ENCODE results near the gene GFOD1. TPM values are rescaled to one million over a fixed set of nuclear protein-coding genes. Genes with fewer than 3 reads are reported as not detected.

The GFOD1 gene
- total RNA-seq, 1 experiment from 2014 or later = 0.68 TPM

- no peak overlapping the region for H3K4me3 ChIP-seq
- no peaks in the 10 kb centered on the region for H4K20me1 ChIP-seq (ENCODE audit: insufficient read depth)
- H3K4me2 ChIP-seq = no peak overlapping the region
- H3F3A ChIP-seq (ENCODE audit: insufficient read depth, low read depth) = peaks cover 5% of the 10 kb centered on the region
- H2AFZ ChIP-seq = no peak overlapping the region
- H3K36me3 ChIP-seq (ENCODE audit: low read depth) = no peaks in the 10 kb centered on the region
- intact Hi-C loops (cut with micrococcal nuclease; ENCODE audit: unreplicated experiment) = no loop called here
- no peak for TF ChIP-seq EZH2 (IDR thresholded peaks at IDR 0.05; ENCODE audit: low read depth)
- TF ChIP-seq CTCF (conservative IDR thresholded peaks at IDR 0.05) = no peak
- POLR2A ChIA-PET (ENCODE audit: unreplicated experiment) = no interaction called here
- no peaks in the 10 kb centered on the region for H3K9me2 ChIP-seq (ENCODE audit: insufficient read depth)
- no TSS peak for BruUV-seq (replicated peaks)
- H3K27ac ChIP-seq = no peak overlapping the region
- H3K27me3 ChIP-seq (ENCODE audit: insufficient read depth, low read depth) = no peaks in the 10 kb centered on the region
- H3K9me3 ChIP-seq (ENCODE audit: insufficient read depth, low read depth) = no peaks in the 10 kb centered on the region
- H3K79me2 ChIP-seq (ENCODE audit: low read depth) = no peaks in the 10 kb centered on the region
- CTCF ChIA-PET = no interaction called here
- DNase-seq = no peak
- H3K4me1 ChIP-seq (replicated peaks; ENCODE audit: insufficient read depth) = peaks cover 21% of the 10 kb centered on the region
These were observed 126.5 kb downstream of the GFOD1 start for GRCh38 chr6:13360671-13361540.

GRCh38 chr6:13359287-13359686 lies 128.1 kb downstream of the GFOD1 start:
- CTCF ChIA-PET = no interaction called here

GRCh38 chr6:13358511-13358910 lies 128.9 kb downstream of the GFOD1 start:
- H4K20me1 ChIP-seq (ENCODE audit: insufficient read depth) = no peaks in the 10 kb centered on the region
- CTCF ChIA-PET = no interaction called here
- intact Hi-C loops (cut with micrococcal nuclease; ENCODE audit: unreplicated experiment) = no loop called here
- H2AFZ ChIP-seq = no peak overlapping the region
- no peaks in the 10 kb centered on the region for H3K9me2 ChIP-seq (ENCODE audit: insufficient read depth)
- DNase-seq = no peak
- no peaks in the 10 kb centered on the region for H3K27me3 ChIP-seq (ENCODE audit: insufficient read depth, low read depth)
- no TSS peak for BruUV-seq (replicated peaks)
- H3K36me3 ChIP-seq (ENCODE audit: low read depth) = no peaks in the 10 kb centered on the region
- no peaks in the 10 kb centered on the region for H3K9me3 ChIP-seq (ENCODE audit: insufficient read depth, low read depth)
- no peak overlapping the region for H3K4me3 ChIP-seq
- H3K4me2 ChIP-seq = no peak overlapping the region
- POLR2A ChIA-PET (ENCODE audit: unreplicated experiment) = no interaction called here
- no peak overlapping the region for H3K27ac ChIP-seq
- H3F3A ChIP-seq (ENCODE audit: insufficient read depth, low read depth) = peaks cover 25% of the 10 kb centered on the region
- peaks cover 43% of the 10 kb centered on the region for H3K4me1 ChIP-seq (replicated peaks; ENCODE audit: insufficient read depth)
- no peaks in the 10 kb centered on the region for H3K79me2 ChIP-seq (ENCODE audit: low read depth)
- TF ChIP-seq CTCF (conservative IDR thresholded peaks at IDR 0.05) (no peak), EZH2 (IDR thresholded peaks at IDR 0.05; ENCODE audit: low read depth) (no peak)

More at GRCh38 chr6:13359287-13359686, 128.1 kb downstream of the GFOD1 start:
- Histone ChIP-seq H3K27ac (no peak overlapping the region), H4K20me1 (ENCODE audit: insufficient read depth) (no peaks in the 10 kb centered on the region), H3F3A (ENCODE audit: insufficient read depth, low read depth) (peaks cover 18% of the 10 kb centered on the region), H3K79me2 (ENCODE audit: low read depth) (no peaks in the 10 kb centered on the region), H3K4me3 (no peak overlapping the region), H2AFZ (no peak overlapping the region), H3K4me2 (no peak overlapping the region), H3K9me2 (ENCODE audit: insufficient read depth) (no peaks in the 10 kb centered on the region), H3K9me3 (ENCODE audit: insufficient read depth, low read depth) (no peaks in the 10 kb centered on the region), H3K4me1 (replicated peaks; ENCODE audit: insufficient read depth) (peaks cover 36% of the 10 kb centered on the region), H3K27me3 (ENCODE audit: insufficient read depth, low read depth) (no peaks in the 10 kb centered on the region), H3K36me3 (ENCODE audit: low read depth) (no peaks in the 10 kb centered on the region)
- DNase-seq = no peak
- intact Hi-C loops (cut with micrococcal nuclease; ENCODE audit: unreplicated experiment) = no loop called here
- BruUV-seq (replicated peaks) = no TSS peak
- no peak for TF ChIP-seq EZH2 (IDR thresholded peaks at IDR 0.05; ENCODE audit: low read depth)
- TF ChIP-seq CTCF (conservative IDR thresholded peaks at IDR 0.05) = no peak
- POLR2A ChIA-PET (ENCODE audit: unreplicated experiment) = no interaction called here
